ENCODE data around the gene PRPF38B. TPM values are rescaled to one million over a fixed set of nuclear protein-coding genes. Genes with fewer than 3 reads are reported as not detected.

PRPF38B gene
- total and polyA plus RNA-seq, 4 donors, result 9.5 to 20.9 (median 14.3) TPM

GRCh38 chr1:108747171-108747850 is 55.2 kb downstream of the PRPF38B start:
- H3K27me3 ChIP-seq (ENCODE audit: control insufficient read depth in 4 of 4, insufficient read depth in 4 of 4, low read length in 3 of 4), result no peaks in the 10 kb centered on the region
- peaks cover 0 to 5% (median 2%) of the 10 kb centered on the region in 4 donors for H3K4me1 ChIP-seq (ENCODE audit: control insufficient read depth in 4 of 4, insufficient read depth in 4 of 4, low read length in 3 of 4)
- H3K4me3 ChIP-seq (ENCODE audit: low read depth in 1 of 3, low read length in 3 of 3), result peak overlapping the region; percentile 77 to 89 (median 88)
- DNase-seq (ENCODE audit: low spot score), result peak; percentile 78
- TF ChIP-seq FOXA2 (IDR thresholded peaks at IDR 0.05) (no peak), EGR1 (IDR thresholded peaks at IDR 0.05; ENCODE audit: low read depth in 2 of 2) (no peak), TAF1 (conservative IDR thresholded peaks at IDR 0.05) (peak; percentile 43), SP1 (IDR thresholded peaks at IDR 0.05) (peak; percentile 22), JUND (IDR thresholded peaks at IDR 0.05) (no peak), GABPA (IDR thresholded peaks at IDR 0.05 in 1 of 2, conservative IDR thresholded peaks at IDR 0.05 in 1 of 2) (peak; percentile 68 to 76)
- H3K9me3 ChIP-seq (ENCODE audit: control insufficient read depth in 4 of 4, low read length in 3 of 4), result no peaks in the 10 kb centered on the region
- peak overlapping the region; percentile 93 to 98 for H3K27ac ChIP-seq (ENCODE audit: low read depth in 1 of 2, low read length in 2 of 2)
- peaks cover 0 to 2% (median under 1%) of the 10 kb centered on the region in 4 donors for H3K36me3 ChIP-seq (ENCODE audit: control insufficient read depth in 4 of 4, insufficient read depth in 3 of 4, low read depth in 1 of 4, low read length in 3 of 4)
- WGBS, result under 1% methylated on average over 15 of the region's 15 CpGs
- peak overlapping the region; percentile 75 to 86 for H3K9ac ChIP-seq (ENCODE audit: low read depth in 1 of 2, low read length in 2 of 2)

DNA sequence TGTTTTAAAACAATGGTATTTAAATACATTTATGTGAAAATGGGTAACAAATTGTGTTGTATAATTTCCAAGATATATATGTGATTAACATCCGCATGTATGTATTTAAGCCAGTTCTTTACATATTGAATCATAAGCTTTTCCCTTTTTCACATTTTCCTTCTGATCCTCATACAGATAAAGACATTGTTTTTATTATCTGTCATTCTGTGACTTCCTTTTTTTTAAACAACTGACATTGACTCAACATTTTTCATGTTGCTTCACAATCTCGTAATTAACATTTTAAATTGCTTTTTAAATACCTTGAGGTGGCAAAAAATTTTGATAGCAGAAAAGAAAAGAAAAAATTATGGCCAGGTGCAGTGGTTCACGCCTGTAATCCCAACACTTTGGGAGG is 55.8 kb downstream of the PRPF38B start:
- Histone ChIP-seq H3K9me3 (ENCODE audit: control insufficient read depth in 4 of 4, low read length in 3 of 4) (no peaks in the 10 kb centered on the region), H3K36me3 (ENCODE audit: control insufficient read depth in 4 of 4, insufficient read depth in 3 of 4, low read depth in 1 of 4, low read length in 3 of 4) (peaks cover 0 to 4% (median 1%) of the 10 kb centered on the region in 4 donors), H3K4me1 (ENCODE audit: control insufficient read depth in 4 of 4, insufficient read depth in 4 of 4, low read length in 3 of 4) (peaks cover 0 to 5% (median 2%) of the 10 kb centered on the region in 4 donors), H3K27ac (ENCODE audit: low read depth in 1 of 2, low read length in 2 of 2) (no peak overlapping the region), H3K27me3 (ENCODE audit: control insufficient read depth in 4 of 4, insufficient read depth in 4 of 4, low read length in 3 of 4) (no peaks in the 10 kb centered on the region), H3K9ac (ENCODE audit: low read depth in 1 of 2, low read length in 2 of 2) (no peak overlapping the region), H3K4me3 (ENCODE audit: low read depth in 1 of 3, low read length in 3 of 3) (no peak overlapping the region)
- WGBS, result 83% methylated on average over 3 of the region's 3 CpGs
- no peak for DNase-seq (ENCODE audit: low spot score)
- TF ChIP-seq JUND (IDR thresholded peaks at IDR 0.05) (no peak), SP1 (IDR thresholded peaks at IDR 0.05) (no peak), ATF3 (IDR thresholded peaks at IDR 0.05) (no peak), REST (IDR thresholded peaks at IDR 0.05) (no peak), FOXA1 (IDR thresholded peaks at IDR 0.05) (no peak), CTCF (IDR thresholded peaks at IDR 0.05; ENCODE audit: low read depth, low read length, missing input control) (no peak), HNF4G (IDR thresholded peaks at IDR 0.05) (no peak), YY1 (IDR thresholded peaks at IDR 0.05) (no peak), TAF1 (conservative IDR thresholded peaks at IDR 0.05) (no peak), EGR1 (IDR thresholded peaks at IDR 0.05; ENCODE audit: low read depth in 2 of 2) (no peak), FOXA2 (IDR thresholded peaks at IDR 0.05) (no peak), HNF4A (conservative IDR thresholded peaks at IDR 0.05) (no peak), NR2F2 (IDR thresholded peaks at IDR 0.05) (no peak), GABPA (IDR thresholded peaks at IDR 0.05 in 1 of 2, conservative IDR thresholded peaks at IDR 0.05 in 1 of 2) (no peak), RAD21 (IDR thresholded peaks at IDR 0.05) (no peak), RXRA (IDR thresholded peaks at IDR 0.05) (no peak)
- TF ChIP-seq, protein P1, sequence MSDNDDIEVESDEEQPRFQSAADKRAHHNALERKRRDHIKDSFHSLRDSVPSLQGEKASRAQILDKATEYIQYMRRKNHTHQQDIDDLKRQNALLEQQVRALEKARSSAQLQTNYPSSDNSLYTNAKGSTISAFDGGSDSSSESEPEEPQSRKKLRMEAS (IDR thresholded peaks at IDR 0.05), result no peak

Measured in liver (tissue), 9 donors.